K562 (cell line): ENCODE results near the gene NCOA1. TPM values are rescaled to one million over a fixed set of nuclear protein-coding genes. Genes with fewer than 3 reads are reported as not detected.
A peak's percentile ranks its signal among the peaks of the same experiment; 100 is the strongest.

ENCODE experiments used
- BRCA1 ChIP-seq, 2 experiments: fragments of 450-650 bp in 1 of 2; sonication (generic) in 1 of 2; formaldehyde crosslinking in 1 of 2; IDR thresholded peaks; 2 replicates each; pipeline versions ENCODE4 v1.5.0 to v1.6.1; 2017 to 2020; ENCODE audit warnings: mild to moderate bottlenecking in 1 of 2, missing genetic modification reagents in 1 of 2
- CBX1 ChIP-seq: sonication (generic); IDR thresholded peaks from 2 replicates; pipeline ENCODE4 v1.6.1; 2016; ENCODE audit warnings: antibody characterized with exemption, low read depth, mild to moderate bottlenecking
- HNRNPLL ChIP-seq: fragments of 200-400 bp; formaldehyde crosslinking; IDR thresholded peaks from 2 replicates; pipeline ENCODE4 v1.6.1; 2017; ENCODE audit warnings: low read length, low read depth, mild to moderate bottlenecking; ENCODE audit not compliant: poor library complexity, severe bottlenecking
- KDM2B ChIP-seq: fragments of 250-450 bp; sonication (Bioruptor Pico); IDR thresholded peaks from 2 replicates; pipeline ENCODE4 v1.8.0; 2021; ENCODE audit warnings: mild to moderate bottlenecking, moderate library complexity
- NFYB ChIP-seq: IDR thresholded peaks from 2 replicates; pipeline ENCODE4 v1.6.1; 2011; ENCODE audit warnings: mild to moderate bottlenecking, moderate library complexity; ENCODE audit not compliant: insufficient read length; ENCODE audit errors: extremely low read depth
- PTBP1 ChIP-seq: fragments of 200-400 bp; formaldehyde crosslinking; IDR thresholded peaks from 2 replicates; pipeline ENCODE4 v1.6.1; 2017; ENCODE audit warnings: low read depth, low read length
- RAD51 ChIP-seq: fragments of 450-650 bp; IDR thresholded peaks from 2 replicates; pipeline ENCODE4 v1.7.1; 2016; ENCODE audit warnings: low read depth, mild to moderate bottlenecking, borderline replicate concordance
- RBM22 ChIP-seq: fragments of 200-400 bp; formaldehyde crosslinking; IDR thresholded peaks from 2 replicates; pipeline ENCODE4 v1.6.1; 2018; ENCODE audit warnings: low read length, low read depth; ENCODE audit not compliant: poor library complexity, severe bottlenecking
- SIX5 ChIP-seq, 2 experiments: IDR thresholded peaks; 2 replicates each; pipeline ENCODE4 v1.6.1; 2011; ENCODE audit warnings: low read length in 2 of 2, borderline replicate concordance in 1 of 2, low read depth in 1 of 2, mild to moderate bottlenecking in 1 of 2, moderate library complexity in 1 of 2; ENCODE audit not compliant: insufficient read depth in 1 of 2
- SLC30A9 ChIP-seq: fragments of 250-450 bp; sonication (Bioruptor Pico); IDR thresholded peaks from 2 replicates; pipeline ENCODE4 v1.8.0; 2022; ENCODE audit warnings: mild to moderate bottlenecking, moderate library complexity
- STAT5B ChIP-seq: fragments of 250-450 bp; sonication (Bioruptor Pico); IDR thresholded peaks from 2 replicates; pipeline ENCODE4 v1.8.0; 2021; ENCODE audit warnings: mild to moderate bottlenecking, inconsistent platforms
- THRAP3 ChIP-seq: fragments of 450-650 bp; IDR thresholded peaks from 2 replicates; pipeline ENCODE4 v1.6.1; 2016; ENCODE audit warnings: mild to moderate bottlenecking, inconsistent platforms, borderline replicate concordance
- YY1 ChIP-seq, 3 experiments: IDR thresholded peaks; 2 replicates each; pipeline ENCODE4 v1.6.1; 2011; ENCODE audit warnings: low read length in 2 of 3, mild to moderate bottlenecking in 2 of 3, moderate library complexity in 2 of 3, borderline replicate concordance in 1 of 3, control low read depth in 1 of 3, low read depth in 1 of 3; ENCODE audit not compliant: insufficient read depth in 3 of 3, insufficient replicate concordance in 2 of 3, control insufficient read depth in 1 of 3, insufficient read length in 1 of 3; ENCODE audit errors: extremely low read depth in 1 of 3
- ZNF239 ChIP-seq: fragments of 250-450 bp; sonication (Bioruptor Pico); IDR thresholded peaks from 2 replicates; pipeline ENCODE4 v1.4.0; 2020; ENCODE audit warnings: mild to moderate bottlenecking
- ZNF274 ChIP-seq: IDR thresholded peaks from 2 replicates; pipeline ENCODE4 v1.6.1; 2011; ENCODE audit warnings: low read depth, mild to moderate bottlenecking, low read length, moderate library complexity, borderline replicate concordance
- ZNF655 ChIP-seq: fragments of 250-450 bp; sonication (Bioruptor Pico); IDR thresholded peaks from 2 replicates; pipeline ENCODE4 v1.5.0; 2021
- polyA plus RNA-seq, 8 experiments: library from polyadenylated mRNA; depleted of rRNA in 4 of 8; stranded (reverse) in 5 of 8; unstranded in 3 of 8; fragments of >200 nt; fragmentation: Nextera tagmentation in 2 of 8; fragmentation: Illumina TruSeq in 1 of 8; extraction: Ambion mirVana in 2 of 8; extraction: Trizol in 1 of 8; gene quantifications; 2 replicates each; pipeline versions ENCODE4 v1.2.1 to v1.2.3, GENCODE V29; 2011 to 2014; ENCODE audit warnings: inconsistent platforms in 1 of 8, missing spikeins in 1 of 8
- total RNA-seq, 7 experiments: library from RNA; depleted of rRNA in 6 of 7; stranded (reverse); fragments of >200 nt in 6 of 7; fragmentation: Illumina TruSeq in 2 of 7; extraction: Trizol in 2 of 7; gene quantifications; 2 replicates each; pipeline versions ENCODE4 v1.2.1 to v1.2.3, GENCODE V29; 2011 to 2021; ENCODE audit warnings: low replicate concordance in 1 of 7
- TF ChIP-seq, protein P1 (sequence below): fragments of 250-450 bp; sonication (Bioruptor Pico); IDR thresholded peaks from 2 replicates; pipeline ENCODE4 v1.8.0; 2021; ENCODE audit warnings: mild to moderate bottlenecking, moderate library complexity
- TF ChIP-seq, protein P2 (sequence below): fragments of 250-450 bp; sonication (Bioruptor Pico); IDR thresholded peaks from 2 replicates; pipeline ENCODE4 v1.5.1; 2021; ENCODE audit warnings: mild to moderate bottlenecking
- TF ChIP-seq, protein P3 (sequence below): fragments of 250-450 bp; sonication (Bioruptor Pico); IDR thresholded peaks from 2 replicates; pipeline ENCODE4 v1.4.0; 2020; ENCODE audit warnings: mild to moderate bottlenecking, moderate library complexity

NCOA1 gene
- total and polyA plus RNA-seq, 9 of the 15 experiments (the other 6 are each of a cell fraction or from before 2014, with no cell fraction given), result 4.9 to 25.7 (median 17.0) TPM

DNA sequence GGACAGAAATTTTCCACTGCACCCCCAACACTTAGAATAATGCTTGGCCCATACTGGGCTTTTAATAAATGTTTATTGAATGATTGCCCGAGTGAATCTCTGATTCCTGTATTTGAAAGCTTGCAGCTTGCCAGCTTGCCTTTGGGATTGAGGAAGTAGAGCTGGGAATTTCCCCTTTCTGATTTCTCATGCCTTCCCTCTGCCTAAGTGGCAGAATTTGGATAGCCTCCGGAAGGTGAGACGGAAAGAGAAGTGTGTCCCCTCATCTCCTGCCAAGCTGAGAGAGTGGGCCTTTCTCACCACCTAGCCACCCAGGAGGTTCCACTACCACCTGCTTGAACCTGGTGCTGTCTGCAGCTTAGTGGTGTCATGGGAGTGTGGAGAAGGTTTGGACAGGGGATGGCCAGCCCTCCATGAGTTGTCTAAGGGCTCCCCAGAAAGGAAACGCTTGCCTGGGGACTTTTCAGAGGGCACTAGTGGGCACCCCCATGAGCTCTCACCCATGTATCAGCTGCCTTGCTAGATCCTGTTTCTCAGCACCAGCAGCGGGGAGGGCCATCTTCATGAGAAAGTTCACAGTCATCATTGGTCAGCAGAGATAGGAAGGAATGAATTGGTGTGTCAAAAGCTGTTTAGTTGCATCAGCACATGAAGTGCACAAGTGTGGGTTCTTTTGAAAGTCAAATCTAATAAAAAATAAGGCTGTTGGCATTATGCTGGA lies 8.6 kb upstream of the NCOA1 start (continued):
- TF ChIP-seq SIX5 (IDR thresholded peaks at IDR 0.05; ENCODE audit: borderline replicate concordance in 1 of 2, insufficient read depth in 1 of 2, low read depth in 1 of 2, low read length in 2 of 2), result no peak
- TF ChIP-seq SLC30A9, result no peak
- no peak for TF ChIP-seq ZNF655
- TF ChIP-seq, protein P1, sequence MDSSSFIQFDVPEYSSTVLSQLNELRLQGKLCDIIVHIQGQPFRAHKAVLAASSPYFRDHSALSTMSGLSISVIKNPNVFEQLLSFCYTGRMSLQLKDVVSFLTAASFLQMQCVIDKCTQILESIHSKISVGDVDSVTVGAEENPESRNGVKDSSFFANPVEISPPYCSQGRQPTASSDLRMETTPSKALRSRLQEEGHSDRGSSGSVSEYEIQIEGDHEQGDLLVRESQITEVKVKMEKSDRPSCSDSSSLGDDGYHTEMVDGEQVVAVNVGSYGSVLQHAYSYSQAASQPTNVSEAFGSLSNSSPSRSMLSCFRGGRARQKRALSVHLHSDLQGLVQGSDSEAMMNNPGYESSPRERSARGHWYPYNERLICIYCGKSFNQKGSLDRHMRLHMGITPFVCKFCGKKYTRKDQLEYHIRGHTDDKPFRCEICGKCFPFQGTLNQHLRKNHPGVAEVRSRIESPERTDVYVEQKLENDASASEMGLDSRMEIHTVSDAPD, result no peak
- no peak for TF ChIP-seq RAD51
- TF ChIP-seq ZNF274, result no peak
- no peak for TF ChIP-seq RBM22
- no peak for TF ChIP-seq STAT5B (CRISPR knock-in tag)
- TF ChIP-seq ZNF239 (CRISPR knock-in tag), result no peak
- TF ChIP-seq NFYB, result no peak
- no peak for TF ChIP-seq PTBP1
- no peak for TF ChIP-seq HNRNPLL
- TF ChIP-seq THRAP3, result no peak
- TF ChIP-seq CBX1, result no peak
- peak in 1 of 3 experiments; percentile 50 for TF ChIP-seq YY1 (IDR thresholded peaks at IDR 0.05; ENCODE audit: borderline replicate concordance in 1 of 3, control insufficient read depth in 1 of 3, extremely low read depth in 1 of 3, insufficient read depth in 3 of 3, insufficient read length in 1 of 3, insufficient replicate concordance in 2 of 3, low read depth in 1 of 3, low read length in 2 of 3)
- TF ChIP-seq, protein P2, sequence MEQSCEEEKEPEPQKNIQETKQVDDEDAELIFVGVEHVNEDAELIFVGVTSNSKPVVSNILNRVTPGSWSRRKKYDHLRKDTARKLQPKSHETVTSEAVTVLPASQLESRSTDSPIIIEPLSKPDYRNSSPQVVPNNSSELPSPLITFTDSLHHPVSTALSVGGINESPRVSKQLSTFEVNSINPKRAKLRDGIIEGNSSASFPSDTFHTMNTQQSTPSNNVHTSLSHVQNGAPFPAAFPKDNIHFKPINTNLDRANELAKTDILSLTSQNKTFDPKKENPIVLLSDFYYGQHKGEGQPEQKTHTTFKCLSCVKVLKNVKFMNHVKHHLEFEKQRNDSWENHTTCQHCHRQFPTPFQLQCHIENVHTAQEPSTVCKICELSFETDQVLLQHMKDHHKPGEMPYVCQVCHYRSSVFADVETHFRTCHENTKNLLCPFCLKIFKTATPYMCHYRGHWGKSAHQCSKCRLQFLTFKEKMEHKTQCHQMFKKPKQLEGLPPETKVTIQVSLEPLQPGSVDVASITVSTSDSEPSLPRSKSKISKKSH, result no peak
- no peak for TF ChIP-seq KDM2B (CRISPR knock-in tag)
- TF ChIP-seq, protein P3, sequence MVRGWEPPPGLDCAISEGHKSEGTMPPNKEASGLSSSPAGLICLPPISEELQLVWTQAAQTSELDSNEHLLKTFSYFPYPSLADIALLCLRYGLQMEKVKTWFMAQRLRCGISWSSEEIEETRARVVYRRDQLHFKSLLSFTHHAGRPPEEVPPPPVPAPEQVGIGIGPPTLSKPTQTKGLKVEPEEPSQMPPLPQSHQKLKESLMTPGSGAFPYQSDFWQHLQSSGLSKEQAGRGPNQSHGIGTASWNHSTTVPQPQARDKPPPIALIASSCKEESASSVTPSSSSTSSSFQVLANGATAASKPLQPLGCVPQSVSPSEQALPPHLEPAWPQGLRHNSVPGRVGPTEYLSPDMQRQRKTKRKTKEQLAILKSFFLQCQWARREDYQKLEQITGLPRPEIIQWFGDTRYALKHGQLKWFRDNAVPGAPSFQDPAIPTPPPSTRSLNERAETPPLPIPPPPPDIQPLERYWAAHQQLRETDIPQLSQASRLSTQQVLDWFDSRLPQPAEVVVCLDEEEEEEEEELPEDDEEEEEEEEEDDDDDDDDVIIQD (CRISPR knock-in tag), result no peak
- no peak for TF ChIP-seq BRCA1 (IDR thresholded peaks at IDR 0.05)
- no peak for TF ChIP-seq BRCA1 (CRISPR knock-in tag; IDR thresholded peaks at IDR 0.05)
